H9 (cell line): Measurements from ENCODE around the gene SPECC1L. TPM values are rescaled to one million over a fixed set of nuclear protein-coding genes. Genes with fewer than 3 reads are reported as not detected.

ENCODE experiments used
- DNase-seq: peaks from one replicate; pipeline ENCODE4 v3.0.0-alpha.2; 2017
- H2AFZ ChIP-seq: one replicate; pipeline ENCODE4 v1.6.1; 2013; ENCODE audit warnings: mild to moderate bottlenecking, low read length, control low read depth, moderate library complexity
- H2AK5ac ChIP-seq: 2 replicates; pipeline ENCODE4 v1.6.1; 2013; ENCODE audit warnings: low read length, control low read depth, mixed read lengths; ENCODE audit not compliant: insufficient read length
- H2BK120ac ChIP-seq: one replicate; pipeline ENCODE4 v1.6.1; 2013; ENCODE audit warnings: low read depth, mild to moderate bottlenecking, low read length, control low read depth, inconsistent platforms; ENCODE audit not compliant: poor library complexity, severe bottlenecking
- H2BK12ac ChIP-seq: 2 replicates; pipeline ENCODE4 v1.6.1; 2013; ENCODE audit warnings: low read length, control low read depth, mixed read lengths, low read depth; ENCODE audit not compliant: insufficient read length
- H2BK15ac ChIP-seq: 2 replicates; pipeline ENCODE4 v1.6.1; 2013; ENCODE audit warnings: low read depth, low read length, control low read depth
- H2BK20ac ChIP-seq: one replicate; pipeline ENCODE4 v1.6.1; 2013; ENCODE audit warnings: low read depth, mild to moderate bottlenecking, low read length, control low read depth, inconsistent platforms; ENCODE audit not compliant: poor library complexity, severe bottlenecking
- H2BK5ac ChIP-seq: 2 replicates; pipeline ENCODE4 v1.6.1; 2013; ENCODE audit warnings: low read length, control low read depth, mixed read lengths; ENCODE audit not compliant: insufficient read length
- H3K14ac ChIP-seq: 2 replicates; pipeline ENCODE4 v1.6.1; 2013; ENCODE audit warnings: low read length, control low read depth; ENCODE audit not compliant: insufficient read depth
- H3K18ac ChIP-seq: 2 replicates; pipeline ENCODE4 v1.6.1; 2013; ENCODE audit warnings: low read depth, mild to moderate bottlenecking, mixed read lengths, low read length, control low read depth; ENCODE audit not compliant: insufficient read length
- H3K23ac ChIP-seq: 2 replicates; pipeline ENCODE4 v1.6.1; 2013; ENCODE audit warnings: low read length, control low read depth, mixed read lengths, low read depth; ENCODE audit not compliant: insufficient read length
- H3K23me2 ChIP-seq: 2 replicates; pipeline ENCODE4 v1.6.1; 2013; ENCODE audit warnings: low read depth, mild to moderate bottlenecking, mixed read lengths, low read length, control low read depth; ENCODE audit not compliant: insufficient read length, poor library complexity, severe bottlenecking
- H3K27ac ChIP-seq: 2 replicates; pipeline ENCODE4 v1.5.1; 2013; ENCODE audit warnings: low read length, control low read depth, mixed read lengths, low read depth; ENCODE audit not compliant: insufficient read length
- H3K27me3 ChIP-seq: 2 replicates; pipeline ENCODE4 v1.6.1; 2013; ENCODE audit warnings: low read length, control low read depth, inconsistent platforms; ENCODE audit not compliant: insufficient read depth
- H3K4ac ChIP-seq: 2 replicates; pipeline ENCODE4 v1.6.1; 2013; ENCODE audit warnings: low read depth, mild to moderate bottlenecking, control low read depth, inconsistent platforms, low read length, moderate library complexity
- H3K4me1 ChIP-seq: 2 replicates; pipeline ENCODE4 v1.6.1; 2013; ENCODE audit warnings: low read length, control low read depth, inconsistent platforms; ENCODE audit not compliant: insufficient read depth
- H3K4me2 ChIP-seq: 2 replicates; pipeline ENCODE4 v1.6.1; 2013; ENCODE audit warnings: low read length, control low read depth, mixed read lengths; ENCODE audit not compliant: insufficient read length, insufficient read depth
- H3K56ac ChIP-seq: 2 replicates; pipeline ENCODE4 v1.6.1; 2013; ENCODE audit warnings: low read depth, mild to moderate bottlenecking, mixed read lengths, low read length, control low read depth; ENCODE audit not compliant: insufficient read length
- H3K79me1 ChIP-seq: 2 replicates; pipeline ENCODE4 v1.6.1; 2013; ENCODE audit warnings: low read depth, mild to moderate bottlenecking, moderate library complexity, low read length, control low read depth, inconsistent platforms; ENCODE audit not compliant: insufficient read depth, poor library complexity, severe bottlenecking
- H3K79me2 ChIP-seq: 2 replicates; pipeline ENCODE4 v1.6.1; 2013; ENCODE audit warnings: low read length, control low read depth, inconsistent platforms; ENCODE audit not compliant: insufficient read depth
- H3K9ac ChIP-seq: 2 replicates; pipeline ENCODE4 v1.6.1; 2013; ENCODE audit warnings: low read length, control low read depth, mixed read lengths; ENCODE audit not compliant: insufficient read length; ENCODE audit errors: extremely low read depth
- H3K9me3 ChIP-seq: one replicate; pipeline ENCODE4 v1.6.1; 2013; ENCODE audit warnings: low read depth, low read length, inconsistent platforms; ENCODE audit not compliant: control insufficient read depth
- H3T11ph ChIP-seq: one replicate; pipeline ENCODE4 v1.6.1; 2013; ENCODE audit warnings: mild to moderate bottlenecking, low read length, control low read depth, inconsistent platforms
- H4K20me1 ChIP-seq: one replicate; pipeline ENCODE4 v1.6.1; 2013; ENCODE audit not compliant: control insufficient read depth, insufficient read length, insufficient read depth
- H4K5ac ChIP-seq: 2 replicates; pipeline ENCODE4 v1.6.1; 2013; ENCODE audit warnings: low read depth, mild to moderate bottlenecking, mixed read lengths, low read length, control low read depth; ENCODE audit not compliant: insufficient read length
- H4K8ac ChIP-seq: replicated peaks from 2 replicates; pipeline ENCODE4 v1.6.1; 2013; ENCODE audit warnings: low read length, control low read depth, mixed read lengths, low read depth; ENCODE audit not compliant: insufficient read length
- H4K91ac ChIP-seq: 2 replicates; pipeline ENCODE4 v1.6.1; 2013; ENCODE audit warnings: low read depth, mild to moderate bottlenecking, moderate library complexity, mixed read lengths, low read length, control low read depth; ENCODE audit not compliant: insufficient read length
- H3K27ac Mint-ChIP-seq, 3 experiments: 2 replicates in 2 of 3; 3 replicates in 1 of 3; pipeline ENCODE4 v1.8.0; 2020 to 2021; ENCODE audit warnings: mixed read lengths in 3 of 3, mild to moderate bottlenecking in 1 of 3, moderate library complexity in 1 of 3
- H3K27me3 Mint-ChIP-seq: 2 replicates; pipeline ENCODE4 v1.8.0; 2021; ENCODE audit warnings: low read depth, mild to moderate bottlenecking, moderate library complexity, mixed read lengths
- H3K36me3 Mint-ChIP-seq, 3 experiments: 2 replicates in 2 of 3; 3 replicates in 1 of 3; pipeline ENCODE4 v1.8.0; 2020 to 2021; ENCODE audit warnings: low read depth in 3 of 3, mixed read lengths in 3 of 3; ENCODE audit not compliant: insufficient read depth in 1 of 3
- H3K4me1 Mint-ChIP-seq, 2 experiments: 2 replicates each; pipeline ENCODE4 v1.8.0; 2020; ENCODE audit warnings: mixed read lengths in 2 of 2
- H3K4me3 Mint-ChIP-seq, 2 experiments: 2 replicates in 1 of 2; 3 replicates in 1 of 2; pipeline ENCODE4 v1.8.0; 2020 to 2021; ENCODE audit warnings: mild to moderate bottlenecking in 2 of 2, mixed read lengths in 2 of 2, moderate library complexity in 1 of 2
- H3K9me3 Mint-ChIP-seq, 2 experiments: 2 replicates in 1 of 2; 3 replicates in 1 of 2; pipeline ENCODE4 v1.8.0; 2020; ENCODE audit warnings: mild to moderate bottlenecking in 2 of 2, mixed read lengths in 2 of 2, moderate library complexity in 1 of 2
- WGBS: extraction: QIAGEN DNeasy Blood & Tissue Kit; methylation state at CpG from one replicate; pipeline ENCODE4 v1.1.7; 2013; ENCODE audit warnings: missing lambda C conversion rate, low lambda C conversion rate, mixed read lengths; ENCODE audit not compliant: insufficient read length; ENCODE audit errors: extremely low coverage; 5-methylcytosine and 5-hydroxymethylcytosine counted together
- total RNA-seq: library from RNA; stranded (reverse); gene quantifications from 2 replicates; pipeline ENCODE4 v1.2.1, GENCODE V29; 2021
- TF ChIP-seq, protein P1 (sequence below): fragments of 200-600 bp; sonication (generic); conservative IDR thresholded peaks from 3 replicates; pipeline ENCODE4 v1.8.0; 2021; ENCODE audit warnings: antibody characterized with exemption, mild to moderate bottlenecking

Gene SPECC1L
- total RNA-seq, 1 experiment from 2014 or later: 57.1 TPM

GRCh38 chr22:24393012-24393559, 122.5 kb downstream of the SPECC1L start:
- Histone ChIP-seq H2BK20ac (no peak overlapping the region), H3K56ac (no peak overlapping the region), H3K4me2 (no peak overlapping the region), H3K14ac (no peak overlapping the region), H3K27ac (no peak overlapping the region), H2AFZ (no peak overlapping the region), H3K23ac (no peak overlapping the region), H3K23me2 (no peaks in the 10 kb centered on the region), H2BK5ac (no peak overlapping the region), H3K18ac (no peak overlapping the region), H3K9me3 (no peaks in the 10 kb centered on the region), H2BK15ac (no peak overlapping the region), H3K79me2 (no peaks in the 10 kb centered on the region), H2BK12ac (no peak overlapping the region), H2BK120ac (no peak overlapping the region), H4K8ac (no peak overlapping the region), H3K4me1 (no peaks in the 10 kb centered on the region), H4K5ac (no peak overlapping the region), H3K79me1 (no peaks in the 10 kb centered on the region), H3K4ac (no peak overlapping the region), H3K9ac (no peak overlapping the region), H4K91ac (no peak overlapping the region), H2AK5ac (no peak overlapping the region), H4K20me1 (no peaks in the 10 kb centered on the region), H3K27me3 (no peaks in the 10 kb centered on the region), H3T11ph (no peak overlapping the region)
- H3K27me3 Mint-ChIP-seq: no peaks in the 10 kb centered on the region
- H3K36me3 Mint-ChIP-seq: peaks cover 7 to 19% (median 16%) of the 10 kb centered on the region in 3 experiments; a peak in 6 of 7 replicates
- no CpG with 5 or more reads among the region's 2 CpGs for WGBS
- no peaks in the 10 kb centered on the region for H3K4me1 Mint-ChIP-seq
- no peak overlapping the region for H3K27ac Mint-ChIP-seq
- TF ChIP-seq, protein P1, sequence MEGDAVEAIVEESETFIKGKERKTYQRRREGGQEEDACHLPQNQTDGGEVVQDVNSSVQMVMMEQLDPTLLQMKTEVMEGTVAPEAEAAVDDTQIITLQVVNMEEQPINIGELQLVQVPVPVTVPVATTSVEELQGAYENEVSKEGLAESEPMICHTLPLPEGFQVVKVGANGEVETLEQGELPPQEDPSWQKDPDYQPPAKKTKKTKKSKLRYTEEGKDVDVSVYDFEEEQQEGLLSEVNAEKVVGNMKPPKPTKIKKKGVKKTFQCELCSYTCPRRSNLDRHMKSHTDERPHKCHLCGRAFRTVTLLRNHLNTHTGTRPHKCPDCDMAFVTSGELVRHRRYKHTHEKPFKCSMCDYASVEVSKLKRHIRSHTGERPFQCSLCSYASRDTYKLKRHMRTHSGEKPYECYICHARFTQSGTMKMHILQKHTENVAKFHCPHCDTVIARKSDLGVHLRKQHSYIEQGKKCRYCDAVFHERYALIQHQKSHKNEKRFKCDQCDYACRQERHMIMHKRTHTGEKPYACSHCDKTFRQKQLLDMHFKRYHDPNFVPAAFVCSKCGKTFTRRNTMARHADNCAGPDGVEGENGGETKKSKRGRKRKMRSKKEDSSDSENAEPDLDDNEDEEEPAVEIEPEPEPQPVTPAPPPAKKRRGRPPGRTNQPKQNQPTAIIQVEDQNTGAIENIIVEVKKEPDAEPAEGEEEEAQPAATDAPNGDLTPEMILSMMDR: no peak
- H3K4me3 Mint-ChIP-seq: no peak overlapping the region
- no peak for DNase-seq
- H3K9me3 Mint-ChIP-seq: no peaks in the 10 kb centered on the region
